Measurements from ENCODE around the gene AHCYL2. TPM values are rescaled to one million over a fixed set of nuclear protein-coding genes. Genes with fewer than 3 reads are reported as not detected.

AHCYL2 gene
- total RNA-seq, 2 experiments from 2014 or later: 10.0 to 12.1 TPM

DNA sequence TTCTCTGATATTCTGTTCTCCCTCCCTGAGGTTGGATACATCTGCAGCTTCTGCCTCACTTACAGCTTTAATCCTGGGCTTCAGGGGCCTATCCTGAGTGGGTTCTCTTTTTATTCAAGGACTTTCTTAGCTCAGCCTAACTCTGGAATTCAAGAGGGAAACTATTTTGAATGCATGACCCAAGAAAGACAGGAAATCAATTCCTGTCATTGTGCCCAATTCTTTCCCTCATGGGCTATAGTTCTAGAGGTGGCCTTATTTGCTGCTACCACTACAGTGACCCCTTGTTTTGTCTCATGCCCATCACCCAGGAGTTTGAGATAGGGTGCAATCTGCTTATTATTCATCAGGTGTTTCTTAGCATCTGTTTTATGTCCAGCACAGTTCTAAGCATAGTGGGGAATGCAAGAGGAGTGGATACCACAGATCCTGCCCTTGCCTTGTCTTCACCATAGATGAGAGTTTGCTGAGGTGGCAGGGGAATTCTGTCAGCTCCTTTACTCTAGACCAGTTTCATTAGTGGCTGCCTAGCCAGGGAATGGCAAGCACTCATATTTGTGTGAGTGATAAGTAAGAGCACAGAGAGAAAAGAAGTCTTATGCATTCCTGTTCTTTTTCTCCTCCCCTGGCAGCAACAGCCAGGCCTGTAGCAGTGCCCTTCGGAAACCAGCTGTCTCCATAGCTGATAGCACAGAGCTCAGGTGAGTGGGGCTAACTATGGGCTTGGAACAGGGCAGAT is 228.8 kb downstream of the AHCYL2 start:
- peaks cover 20% of the 10 kb centered on the region for H3K36me3 Mint-ChIP-seq
- DNase-seq: no peak
- no peaks in the 10 kb centered on the region for H3K4me1 Mint-ChIP-seq
- no peaks in the 10 kb centered on the region for H3K27me3 Mint-ChIP-seq
- peaks cover 4% of the 10 kb centered on the region for H3K9me3 Mint-ChIP-seq
- no peak overlapping the region for H3K4me3 Mint-ChIP-seq
- no peak overlapping the region for H3K27ac Mint-ChIP-seq
- ATAC-seq (ENCODE audit: low read depth): no peak
- POLR2A ChIA-PET: no interaction called here

DNA sequence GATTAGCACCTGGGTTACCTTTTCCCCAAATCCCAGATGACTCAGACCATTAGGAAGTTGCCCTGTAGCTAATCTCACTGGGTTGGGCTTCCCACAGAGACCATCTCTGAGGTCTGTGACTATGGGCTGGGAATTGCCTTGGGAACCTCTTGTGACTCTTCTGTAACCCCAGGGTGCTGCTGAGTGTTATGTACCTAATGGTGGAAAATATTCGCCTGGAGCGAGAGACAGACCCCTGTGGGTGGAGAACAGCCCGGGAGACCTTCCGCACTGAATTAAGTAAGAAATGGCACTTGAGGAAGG is 229.4 kb downstream of the AHCYL2 start:
- Mint-ChIP-seq H3K27ac (no peak overlapping the region), H3K4me3 (no peak overlapping the region), H3K4me1 (no peaks in the 10 kb centered on the region), H3K27me3 (no peaks in the 10 kb centered on the region), H3K36me3 (peaks cover 17% of the 10 kb centered on the region), H3K9me3 (peaks cover 2% of the 10 kb centered on the region)
- POLR2A ChIA-PET: no interaction called here
- no peak for DNase-seq
- no peak for ATAC-seq (ENCODE audit: low read depth)

DNA sequence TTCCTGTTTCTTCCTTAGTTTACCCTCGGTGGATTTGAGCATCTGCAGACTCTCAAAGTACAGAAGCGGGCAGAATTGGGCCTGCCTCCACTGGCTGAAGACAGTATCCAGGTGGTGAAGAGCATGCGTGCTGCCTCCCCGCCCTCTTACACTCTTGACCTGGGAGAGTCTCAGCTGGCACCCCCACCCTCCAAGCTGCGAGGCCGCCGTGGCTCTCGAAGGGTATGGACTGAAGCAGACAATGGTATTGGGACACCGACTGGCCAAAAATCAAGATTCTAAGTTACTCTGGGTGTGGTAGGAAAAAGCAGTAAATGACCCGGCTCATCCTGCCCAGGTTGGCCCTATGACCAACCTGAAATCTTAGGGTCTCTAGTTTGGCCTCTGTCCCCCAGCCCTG is 231.6 kb downstream of the AHCYL2 start:
- H3K27me3 Mint-ChIP-seq: no peaks in the 10 kb centered on the region
- no peak overlapping the region for H3K27ac Mint-ChIP-seq
- DNase-seq: no peak
- no peak for ATAC-seq (ENCODE audit: low read depth)
- no peaks in the 10 kb centered on the region for H3K9me3 Mint-ChIP-seq
- peaks cover 9% of the 10 kb centered on the region for H3K36me3 Mint-ChIP-seq
- no peaks in the 10 kb centered on the region for H3K4me1 Mint-ChIP-seq
- no peak overlapping the region for H3K4me3 Mint-ChIP-seq
- POLR2A ChIA-PET: no interaction called here

DNA sequence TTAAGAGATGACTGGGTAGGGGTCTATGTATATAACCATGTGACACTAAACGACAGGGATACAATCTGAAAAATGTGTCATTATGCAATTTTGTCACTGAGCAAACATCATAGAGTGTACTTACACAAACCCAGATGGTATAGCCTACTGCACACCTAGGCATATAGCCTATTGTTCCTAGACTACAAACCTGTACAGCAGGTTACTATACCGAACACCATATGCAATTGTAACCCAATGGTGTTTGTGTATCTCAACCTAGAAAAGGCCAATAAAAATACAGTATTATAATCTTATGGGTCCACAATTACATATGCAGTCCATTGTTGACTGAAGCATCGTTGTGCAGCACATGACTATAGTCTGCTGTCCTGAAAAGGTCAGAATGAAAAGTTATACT is 232.3 kb downstream of the AHCYL2 start:
- Mint-ChIP-seq H3K9me3 (no peaks in the 10 kb centered on the region), H3K4me3 (no peak overlapping the region), H3K36me3 (peaks cover 9% of the 10 kb centered on the region), H3K27me3 (no peaks in the 10 kb centered on the region), H3K27ac (no peak overlapping the region), H3K4me1 (no peaks in the 10 kb centered on the region)
- no peak for DNase-seq
- POLR2A ChIA-PET: no interaction called here
- ATAC-seq (ENCODE audit: low read depth): no peak

DNA sequence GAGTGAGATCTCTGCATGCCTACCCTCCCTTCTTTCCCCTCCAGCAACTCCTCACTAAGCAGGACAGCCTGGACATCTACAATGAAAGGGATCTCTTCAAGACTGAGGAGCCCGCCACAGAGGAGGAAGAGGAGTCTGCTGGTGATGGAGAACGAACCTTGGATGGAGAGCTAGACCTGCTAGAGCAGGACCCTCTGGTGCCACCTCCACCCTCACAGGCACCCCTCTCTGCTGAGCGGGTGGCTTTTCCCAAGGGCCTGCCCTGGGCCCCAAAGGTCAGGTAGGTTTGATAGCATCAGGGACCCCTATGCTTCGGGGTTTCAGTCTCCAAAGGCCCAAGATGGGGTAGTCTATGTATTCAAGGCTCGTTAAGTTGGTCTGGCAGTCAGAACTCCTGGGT is 233.3 kb downstream of the AHCYL2 start:
- POLR2A ChIA-PET: no interaction called here
- DNase-seq (no peak), ATAC-seq (ENCODE audit: low read depth) (no peak)
- no peaks in the 10 kb centered on the region for H3K9me3 Mint-ChIP-seq
- H3K4me3 Mint-ChIP-seq: no peak overlapping the region
- no peaks in the 10 kb centered on the region for H3K27me3 Mint-ChIP-seq
- H3K36me3 Mint-ChIP-seq: peaks cover 9% of the 10 kb centered on the region
- H3K27ac Mint-ChIP-seq: no peak overlapping the region
- no peaks in the 10 kb centered on the region for H3K4me1 Mint-ChIP-seq

DNA sequence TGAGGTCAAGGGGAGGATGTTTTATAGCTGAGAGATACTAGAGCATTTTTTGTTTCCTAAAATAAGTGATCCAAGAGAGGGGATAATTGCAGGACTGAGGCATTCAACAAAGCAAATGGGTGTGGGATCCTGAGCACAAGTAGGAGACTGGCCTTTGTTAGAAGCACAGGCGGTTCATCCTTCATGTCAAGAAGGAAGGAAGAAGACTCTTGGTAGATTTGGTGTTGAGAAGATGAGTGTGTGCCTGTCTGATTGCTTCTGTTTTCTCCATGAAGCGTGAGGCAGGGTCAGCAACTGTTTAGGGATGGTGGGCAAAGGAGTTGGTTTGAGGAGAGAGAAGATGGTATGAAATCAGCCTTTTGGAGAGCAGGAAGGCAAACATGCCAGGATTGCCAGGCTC is 237.0 kb downstream of the AHCYL2 start:
- H3K36me3 Mint-ChIP-seq: peaks cover 5% of the 10 kb centered on the region
- no peaks in the 10 kb centered on the region for H3K9me3 Mint-ChIP-seq
- POLR2A ChIA-PET: no interaction called here
- no peaks in the 10 kb centered on the region for H3K4me1 Mint-ChIP-seq
- no peaks in the 10 kb centered on the region for H3K27me3 Mint-ChIP-seq
- H3K4me3 Mint-ChIP-seq: no peak overlapping the region
- ATAC-seq (ENCODE audit: low read depth) (no peak), DNase-seq (no peak)
- H3K27ac Mint-ChIP-seq: no peak overlapping the region

DNA sequence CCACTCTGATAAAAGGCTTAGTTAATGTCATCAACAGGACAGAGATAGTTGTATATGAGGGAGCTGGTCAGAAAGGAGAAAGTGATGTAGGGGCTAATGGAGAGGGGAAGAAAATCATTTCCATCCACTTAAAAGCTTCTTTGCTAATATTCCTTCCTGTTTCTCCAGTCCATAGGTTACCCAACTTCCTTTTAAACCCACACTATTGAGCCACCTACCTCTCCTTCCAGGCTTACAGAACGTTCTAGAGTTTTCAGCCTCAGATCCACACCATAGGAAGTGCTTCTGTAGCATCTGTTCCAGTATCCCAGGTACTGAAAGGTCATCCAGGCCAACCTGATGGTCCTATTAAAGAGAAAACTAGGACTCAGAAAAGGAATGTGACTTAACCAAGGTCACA is 237.6 kb downstream of the AHCYL2 start:
- Mint-ChIP-seq H3K27me3 (no peaks in the 10 kb centered on the region), H3K9me3 (no peaks in the 10 kb centered on the region)
- ATAC-seq (ENCODE audit: low read depth): no peak

DNA sequence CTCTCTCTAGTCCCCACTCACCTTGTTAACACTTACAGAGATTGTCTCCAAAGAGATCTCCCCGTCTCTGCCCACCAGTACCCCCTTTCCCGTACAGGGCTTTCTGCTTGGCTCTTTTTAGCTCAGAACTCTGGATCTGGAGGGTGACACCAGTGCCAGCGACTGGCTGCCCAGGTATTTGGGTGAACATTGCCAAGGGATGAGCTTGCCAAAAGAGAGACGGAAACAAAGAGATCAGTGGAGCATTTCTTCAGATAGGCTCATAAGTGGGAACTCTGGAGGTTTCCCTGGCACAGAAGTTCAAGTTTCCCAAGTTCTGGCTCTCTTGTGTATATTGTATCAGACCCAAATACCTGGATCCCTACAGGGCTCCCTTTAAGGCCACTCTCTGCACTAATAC is 239.4 kb downstream of the AHCYL2 start:
- DNase-seq (no peak), ATAC-seq (ENCODE audit: low read depth) (no peak)
- H3K4me3 Mint-ChIP-seq: no peak overlapping the region
- POLR2A ChIA-PET: no interaction called here
- peaks cover 3% of the 10 kb centered on the region for H3K36me3 Mint-ChIP-seq
- H3K9me3 Mint-ChIP-seq: no peaks in the 10 kb centered on the region
- peaks cover 6% of the 10 kb centered on the region for H3K4me1 Mint-ChIP-seq
- H3K27me3 Mint-ChIP-seq: no peaks in the 10 kb centered on the region
- H3K27ac Mint-ChIP-seq: no peak overlapping the region

More for the DNA sequence above, 237.6 kb downstream of the AHCYL2 start:
- Mint-ChIP-seq H3K4me1 (no peaks in the 10 kb centered on the region), H3K4me3 (no peak overlapping the region), H3K36me3 (peaks cover 5% of the 10 kb centered on the region), H3K27ac (no peak overlapping the region)
- POLR2A ChIA-PET: no interaction called here
- DNase-seq: no peak

DNA sequence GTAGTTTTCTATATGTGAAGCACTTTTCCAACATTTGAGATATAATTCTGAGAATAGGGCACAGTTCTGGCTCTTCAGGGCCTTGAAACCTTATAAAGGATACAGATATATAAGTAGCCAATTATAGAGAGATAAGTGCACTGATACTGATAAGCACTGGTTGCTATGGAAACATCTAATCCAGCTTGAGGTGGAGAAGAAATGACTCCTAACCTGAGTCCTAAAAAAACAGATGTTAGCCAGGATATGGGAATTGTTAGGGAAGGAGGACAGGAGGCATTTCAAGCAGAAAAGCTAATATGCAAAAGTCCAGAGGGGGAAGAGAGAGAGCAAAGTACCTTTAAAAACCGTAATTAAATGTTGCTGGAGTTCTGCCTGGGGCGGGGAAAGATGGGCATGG is 240.2 kb downstream of the AHCYL2 start:
- POLR2A ChIA-PET: no interaction called here
- peaks cover 3% of the 10 kb centered on the region for H3K36me3 Mint-ChIP-seq
- ATAC-seq (ENCODE audit: low read depth) (no peak), DNase-seq (no peak)
- no peak overlapping the region for H3K4me3 Mint-ChIP-seq
- peaks cover 6% of the 10 kb centered on the region for H3K4me1 Mint-ChIP-seq
- H3K27me3 Mint-ChIP-seq: no peaks in the 10 kb centered on the region
- no peaks in the 10 kb centered on the region for H3K9me3 Mint-ChIP-seq
- H3K27ac Mint-ChIP-seq: no peak overlapping the region

DNA sequence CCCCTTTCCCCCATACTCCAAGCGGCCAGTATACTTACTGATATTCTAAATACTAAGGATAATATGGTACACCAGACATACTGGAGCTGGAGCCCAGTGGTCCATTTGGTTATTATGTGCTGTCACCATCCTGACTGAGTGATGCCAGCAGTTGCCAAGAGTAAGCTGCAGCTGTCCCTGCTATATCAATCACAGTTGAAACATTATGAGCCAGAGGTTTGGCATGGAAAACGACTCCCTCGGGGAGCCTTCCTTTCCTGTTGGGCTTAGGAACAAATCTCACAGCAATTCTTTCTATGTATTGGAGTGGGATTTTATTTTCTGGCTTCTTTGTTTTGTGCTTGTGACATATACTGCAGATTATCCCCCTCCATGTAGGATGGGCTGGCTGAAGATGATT is 242.0 kb downstream of the AHCYL2 start:
- Mint-ChIP-seq H3K27me3 (no peaks in the 10 kb centered on the region), H3K9me3 (no peaks in the 10 kb centered on the region), H3K4me1 (peaks cover 6% of the 10 kb centered on the region), H3K36me3 (peaks cover 3% of the 10 kb centered on the region), H3K4me3 (no peak overlapping the region), H3K27ac (no peak overlapping the region)
- no peak for DNase-seq
- no peak for ATAC-seq (ENCODE audit: low read depth)
- POLR2A ChIA-PET: no interaction called here

DNA sequence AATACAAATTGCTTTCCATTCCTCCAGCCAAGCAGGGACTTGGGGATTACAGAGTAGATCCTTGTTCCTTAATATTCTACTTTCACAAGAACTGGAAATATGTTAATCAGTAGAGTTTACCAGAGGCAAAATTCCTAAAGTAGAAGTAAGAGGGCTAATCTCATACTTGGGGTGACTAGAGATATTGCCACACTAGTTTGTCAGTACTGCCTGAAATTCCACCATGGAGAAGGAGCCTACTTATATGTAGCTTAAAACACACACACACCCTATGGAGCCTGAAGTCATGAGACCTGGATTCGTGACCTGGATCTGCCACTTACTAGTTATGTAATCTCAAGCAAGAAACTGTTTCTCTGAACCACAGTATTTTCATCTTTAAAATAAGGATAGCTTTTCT is 243.3 kb downstream of the AHCYL2 start:
- no peaks in the 10 kb centered on the region for H3K27me3 Mint-ChIP-seq
- H3K9me3 Mint-ChIP-seq: no peaks in the 10 kb centered on the region
- no peak for ATAC-seq (ENCODE audit: low read depth)
- no peak for DNase-seq
- no peak overlapping the region for H3K4me3 Mint-ChIP-seq
- peaks cover 3% of the 10 kb centered on the region for H3K36me3 Mint-ChIP-seq
- POLR2A ChIA-PET: no interaction called here
- peaks cover 6% of the 10 kb centered on the region for H3K4me1 Mint-ChIP-seq
- no peak overlapping the region for H3K27ac Mint-ChIP-seq

DNA sequence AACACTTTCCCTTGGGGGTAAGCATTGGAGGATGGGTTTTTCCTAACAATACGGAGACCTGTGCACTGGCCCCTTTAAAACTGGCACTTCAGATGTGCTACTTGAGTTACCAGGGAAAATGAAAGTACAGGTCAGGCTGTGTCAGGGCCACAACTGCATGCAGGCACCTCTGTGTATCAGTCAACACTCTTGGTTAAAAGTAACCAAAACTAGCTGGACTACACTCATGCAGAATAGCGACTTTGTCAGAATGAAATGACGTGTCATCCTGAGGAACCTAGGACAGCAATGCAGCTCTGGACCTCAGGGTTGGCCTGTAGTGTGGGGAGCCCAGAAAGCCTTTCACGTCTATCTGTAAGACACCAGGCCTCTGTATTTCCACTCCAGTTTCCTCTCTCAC is 243.7 kb downstream of the AHCYL2 start:
- DNase-seq: no peak
- peak; percentile 30 for ATAC-seq (ENCODE audit: low read depth)
- Mint-ChIP-seq H3K27me3 (no peaks in the 10 kb centered on the region), H3K9me3 (no peaks in the 10 kb centered on the region), H3K4me3 (no peak overlapping the region), H3K4me1 (peaks cover 6% of the 10 kb centered on the region), H3K36me3 (peaks cover 3% of the 10 kb centered on the region), H3K27ac (no peak overlapping the region)
- POLR2A ChIA-PET: no interaction called here

DNA sequence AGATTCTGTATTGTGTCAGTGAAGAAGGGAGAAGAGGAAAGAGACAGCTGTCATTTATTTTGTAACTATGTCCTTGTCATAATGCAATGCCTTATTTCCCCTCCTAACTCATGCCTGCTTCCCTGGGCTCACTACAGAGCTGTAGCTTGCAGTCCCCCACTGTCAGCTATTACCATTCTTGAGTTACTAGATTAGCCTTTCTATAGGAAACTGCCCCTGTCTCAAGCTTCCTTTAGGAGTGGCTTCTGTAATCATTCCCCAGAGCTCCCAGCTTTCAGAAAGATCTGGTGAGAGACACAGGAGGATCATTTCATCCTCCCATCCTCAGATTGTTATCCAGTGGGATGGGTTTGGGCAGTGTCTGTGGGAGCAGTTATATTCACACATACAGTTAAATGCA is 245.1 kb downstream of the AHCYL2 start:
- DNase-seq (no peak), ATAC-seq (ENCODE audit: low read depth) (no peak)
- H3K4me3 Mint-ChIP-seq: no peak overlapping the region
- no peak overlapping the region for H3K27ac Mint-ChIP-seq
- H3K27me3 Mint-ChIP-seq: no peaks in the 10 kb centered on the region
- H3K36me3 Mint-ChIP-seq: peaks cover 4% of the 10 kb centered on the region
- POLR2A ChIA-PET: no interaction called here
- no peaks in the 10 kb centered on the region for H3K9me3 Mint-ChIP-seq
- peaks cover 6% of the 10 kb centered on the region for H3K4me1 Mint-ChIP-seq

DNA sequence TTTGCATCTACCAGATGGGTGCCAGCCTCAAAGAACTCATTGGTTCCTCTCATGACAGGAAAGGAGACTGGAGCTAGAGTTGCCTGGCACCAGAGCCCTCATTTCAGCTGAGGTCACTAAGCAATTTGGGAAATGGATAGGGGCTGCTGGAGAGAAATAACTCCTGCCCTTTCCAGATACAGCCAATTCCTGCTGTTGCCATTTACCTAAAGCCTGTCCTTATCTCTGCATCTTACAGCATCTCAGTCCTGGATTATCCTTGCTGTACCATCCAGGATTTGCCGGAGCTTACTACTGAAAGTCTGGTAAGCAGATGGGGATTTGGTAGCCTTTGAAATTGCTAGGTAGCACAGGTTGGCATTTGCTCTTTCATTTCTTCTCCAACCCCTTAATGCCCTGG is 245.6 kb downstream of the AHCYL2 start:
- H3K4me1 Mint-ChIP-seq: peaks cover 6% of the 10 kb centered on the region
- POLR2A ChIA-PET: no interaction called here

DNA sequence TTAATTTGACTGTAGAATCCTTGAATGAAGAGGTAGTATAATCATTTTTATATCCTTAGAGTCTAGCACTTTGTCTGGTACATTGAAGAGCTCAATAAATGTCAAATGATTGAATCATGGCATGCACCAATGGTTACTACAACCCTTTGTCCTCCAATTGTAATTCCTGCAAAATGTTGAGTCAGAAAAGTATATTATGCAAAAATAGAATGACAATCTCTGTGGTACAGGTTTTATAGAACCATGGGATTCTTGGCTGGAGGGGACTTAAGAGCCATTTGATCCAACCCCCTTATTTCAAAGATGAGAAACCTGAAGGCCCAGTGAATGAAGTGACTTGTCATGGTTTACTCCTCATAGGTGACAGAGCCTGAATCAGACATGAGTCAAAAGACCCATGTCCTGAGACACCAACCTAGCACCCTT is 246.6 kb downstream of the AHCYL2 start:
- H3K27ac Mint-ChIP-seq: no peak overlapping the region
- peaks cover 6% of the 10 kb centered on the region for H3K36me3 Mint-ChIP-seq
- H3K4me1 Mint-ChIP-seq: peaks cover 6% of the 10 kb centered on the region
- POLR2A ChIA-PET: no interaction called here
- H3K9me3 Mint-ChIP-seq: no peaks in the 10 kb centered on the region
- H3K4me3 Mint-ChIP-seq: no peak overlapping the region
- DNase-seq: no peak
- no peaks in the 10 kb centered on the region for H3K27me3 Mint-ChIP-seq
- no peak for ATAC-seq (ENCODE audit: low read depth)

More for the DNA sequence above, 245.6 kb downstream of the AHCYL2 start:
- Mint-ChIP-seq H3K4me3 (no peak overlapping the region), H3K9me3 (no peaks in the 10 kb centered on the region), H3K27ac (no peak overlapping the region), H3K27me3 (no peaks in the 10 kb centered on the region), H3K36me3 (peaks cover 6% of the 10 kb centered on the region)
- ATAC-seq (ENCODE audit: low read depth) (no peak), DNase-seq (no peak)
